Measurements from ENCODE around the gene STAC3.
A peak's percentile ranks its signal among the peaks of the same experiment; 100 is the strongest.

STAC3 gene

GRCh38 chr12:57263096-57263495 lies 12.1 kb upstream of the STAC3 start:
- Histone ChIP-seq H3K36me3 (ENCODE audit: insufficient read depth, low read length) (peaks cover 6% of the 10 kb centered on the region; the same call in 1 of the 2 replicates), H3K9ac (ENCODE audit: low read depth, low read length) (no peak overlapping the region), H3K9me3 (ENCODE audit: control insufficient read depth, insufficient read depth, low read length) (no peaks in the 10 kb centered on the region), H3K4me1 (ENCODE audit: insufficient read depth, low read length) (peaks cover 7% of the 10 kb centered on the region; the same call in 1 of the 2 replicates)

- peaks cover 7% of the 10 kb centered on the region; the same call in 1 of the 2 replicates for H3K4me1 ChIP-seq (ENCODE audit: insufficient read depth, low read length)
- no peak overlapping the region for H3K9ac ChIP-seq (ENCODE audit: low read depth, low read length)
- H3K36me3 ChIP-seq (ENCODE audit: insufficient read depth, low read length) = peaks cover 4% of the 10 kb centered on the region; the same call in 1 of the 2 replicates
- no peaks in the 10 kb centered on the region for H3K9me3 ChIP-seq (ENCODE audit: control insufficient read depth, insufficient read depth, low read length)
These were observed 11.3 kb upstream of the STAC3 start for GRCh38 chr12:57262126-57262822.

GRCh38 chr12:57261428-57261865 lies 10.5 kb upstream of the STAC3 start:
- Histone ChIP-seq H3K9ac (ENCODE audit: low read depth, low read length) (no peak overlapping the region), H3K36me3 (ENCODE audit: insufficient read depth, low read length) (peaks cover 4% of the 10 kb centered on the region; the same call in 1 of the 2 replicates), H3K4me1 (ENCODE audit: insufficient read depth, low read length) (peaks cover 7% of the 10 kb centered on the region; the same call in 1 of the 2 replicates), H3K9me3 (ENCODE audit: control insufficient read depth, insufficient read depth, low read length) (no peaks in the 10 kb centered on the region)

- Histone ChIP-seq H3K9me3 (ENCODE audit: control insufficient read depth, insufficient read depth, low read length) (no peaks in the 10 kb centered on the region), H3K36me3 (ENCODE audit: insufficient read depth, low read length) (peaks cover 4% of the 10 kb centered on the region), H3K9ac (ENCODE audit: low read depth, low read length) (no peak overlapping the region), H3K4me1 (ENCODE audit: insufficient read depth, low read length) (peaks cover 7% of the 10 kb centered on the region; the same call in 1 of the 2 replicates)
These were observed 9.4 kb upstream of the STAC3 start for GRCh38 chr12:57260366-57260765.

- peaks cover 4% of the 10 kb centered on the region for H3K36me3 ChIP-seq (ENCODE audit: insufficient read depth, low read length)
- H3K4me1 ChIP-seq (ENCODE audit: insufficient read depth, low read length) = peaks cover 7% of the 10 kb centered on the region; the same call in 1 of the 2 replicates
- H3K9ac ChIP-seq (ENCODE audit: low read depth, low read length) = no peak overlapping the region
- no peaks in the 10 kb centered on the region for H3K9me3 ChIP-seq (ENCODE audit: control insufficient read depth, insufficient read depth, low read length)
These were observed 8.3 kb upstream of the STAC3 start for GRCh38 chr12:57258977-57259970.

GRCh38 chr12:57255916-57256315 lies 4.9 kb upstream of the STAC3 start:
- peaks cover 4% of the 10 kb centered on the region for H3K36me3 ChIP-seq (ENCODE audit: insufficient read depth, low read length)
- no peak overlapping the region for H3K9ac ChIP-seq (ENCODE audit: low read depth, low read length)
- H3K4me1 ChIP-seq (ENCODE audit: insufficient read depth, low read length) = peaks cover 3% of the 10 kb centered on the region; the same call in 1 of the 2 replicates
- no peaks in the 10 kb centered on the region for H3K9me3 ChIP-seq (ENCODE audit: control insufficient read depth, insufficient read depth, low read length)

GRCh38 chr12:57254506-57255280 lies 3.7 kb upstream of the STAC3 start:
- H3K9me3 ChIP-seq (ENCODE audit: control insufficient read depth, insufficient read depth, low read length) = no peaks in the 10 kb centered on the region

GRCh38 chr12:57250541-57250940 lies 446 bp downstream of the STAC3 start:
- Histone ChIP-seq H3K9ac (ENCODE audit: low read depth, low read length) (no peak overlapping the region), H3K9me3 (ENCODE audit: control insufficient read depth, insufficient read depth, low read length) (no peaks in the 10 kb centered on the region), H3K36me3 (ENCODE audit: insufficient read depth, low read length) (no peaks in the 10 kb centered on the region), H3K4me1 (ENCODE audit: insufficient read depth, low read length) (peaks cover 20% of the 10 kb centered on the region; the same call in 1 of the 2 replicates)

More at GRCh38 chr12:57254506-57255280, 3.7 kb upstream of the STAC3 start:
- H3K36me3 ChIP-seq (ENCODE audit: insufficient read depth, low read length) = peaks cover 4% of the 10 kb centered on the region
- H3K9ac ChIP-seq (ENCODE audit: low read depth, low read length) = no peak overlapping the region
- peaks cover 9% of the 10 kb centered on the region; the same call in 1 of the 2 replicates for H3K4me1 ChIP-seq (ENCODE audit: insufficient read depth, low read length)

- no peaks in the 10 kb centered on the region for H3K36me3 ChIP-seq (ENCODE audit: insufficient read depth, low read length)
- H3K9me3 ChIP-seq (ENCODE audit: control insufficient read depth, insufficient read depth, low read length) = no peaks in the 10 kb centered on the region
- no peak overlapping the region for H3K9ac ChIP-seq (ENCODE audit: low read depth, low read length)
- H3K4me1 ChIP-seq (ENCODE audit: insufficient read depth, low read length) = peaks cover 28% of the 10 kb centered on the region; the same call in 1 of the 2 replicates
These were observed 1.8 kb downstream of the STAC3 start for GRCh38 chr12:57248934-57249742.

GRCh38 chr12:57247041-57247440 lies 3.9 kb downstream of the STAC3 start:
- H3K4me1 ChIP-seq (ENCODE audit: insufficient read depth, low read length) = peaks cover 30% of the 10 kb centered on the region; the same call in 1 of the 2 replicates

GRCh38 chr12:57244312-57244696 lies 6.7 kb downstream of the STAC3 start:
- H3K4me1 ChIP-seq (ENCODE audit: insufficient read depth, low read length) = peaks cover 27% of the 10 kb centered on the region; the same call in 1 of the 2 replicates
- H3K9me3 ChIP-seq (ENCODE audit: control insufficient read depth, insufficient read depth, low read length) = no peaks in the 10 kb centered on the region
- H3K9ac ChIP-seq (ENCODE audit: low read depth, low read length) = no peak overlapping the region
- no peaks in the 10 kb centered on the region for H3K36me3 ChIP-seq (ENCODE audit: insufficient read depth, low read length)

More at GRCh38 chr12:57247041-57247440, 3.9 kb downstream of the STAC3 start:
- Histone ChIP-seq H3K9me3 (ENCODE audit: control insufficient read depth, insufficient read depth, low read length) (no peaks in the 10 kb centered on the region), H3K36me3 (ENCODE audit: insufficient read depth, low read length) (no peaks in the 10 kb centered on the region), H3K9ac (ENCODE audit: low read depth, low read length) (no peak overlapping the region)

- Histone ChIP-seq H3K36me3 (ENCODE audit: insufficient read depth, low read length) (no peaks in the 10 kb centered on the region), H3K9me3 (ENCODE audit: control insufficient read depth, insufficient read depth, low read length) (no peaks in the 10 kb centered on the region), H3K4me1 (ENCODE audit: insufficient read depth, low read length) (peaks cover 25% of the 10 kb centered on the region; the same call in 1 of the 2 replicates), H3K9ac (ENCODE audit: low read depth, low read length) (peak overlapping the region; percentile 62; the same call in 1 of the 2 replicates)
These were observed 7.3 kb downstream of the STAC3 start for GRCh38 chr12:57243521-57244311.

Measured in ES-I3 (cell line).